HPDE6-E6E7 (cell line): ENCODE measurements around the gene IBA57.
A peak's percentile ranks its signal among the peaks of the same experiment; 100 is the strongest.
"Not testable (repeated sequence)": the region's sequence is repeated elsewhere in the genome, so short reads cannot be mapped to it uniquely, and the experiment has no call there.

Source experiments
- DNase-seq: peaks from one replicate; pipeline ENCODE4 v3.0.0; 2011; ENCODE audit warnings: missing footprints; ENCODE audit errors: extremely low spot score

The IBA57 gene

GRCh38 chr1:228212415-228212965 is 46.9 kb downstream of the IBA57 start:
- DNase-seq: no peak

- DNase-seq: peak; percentile 90
Measured at GRCh38 chr1:228212966-228213844, 47.6 kb downstream of the IBA57 start.

DNA sequence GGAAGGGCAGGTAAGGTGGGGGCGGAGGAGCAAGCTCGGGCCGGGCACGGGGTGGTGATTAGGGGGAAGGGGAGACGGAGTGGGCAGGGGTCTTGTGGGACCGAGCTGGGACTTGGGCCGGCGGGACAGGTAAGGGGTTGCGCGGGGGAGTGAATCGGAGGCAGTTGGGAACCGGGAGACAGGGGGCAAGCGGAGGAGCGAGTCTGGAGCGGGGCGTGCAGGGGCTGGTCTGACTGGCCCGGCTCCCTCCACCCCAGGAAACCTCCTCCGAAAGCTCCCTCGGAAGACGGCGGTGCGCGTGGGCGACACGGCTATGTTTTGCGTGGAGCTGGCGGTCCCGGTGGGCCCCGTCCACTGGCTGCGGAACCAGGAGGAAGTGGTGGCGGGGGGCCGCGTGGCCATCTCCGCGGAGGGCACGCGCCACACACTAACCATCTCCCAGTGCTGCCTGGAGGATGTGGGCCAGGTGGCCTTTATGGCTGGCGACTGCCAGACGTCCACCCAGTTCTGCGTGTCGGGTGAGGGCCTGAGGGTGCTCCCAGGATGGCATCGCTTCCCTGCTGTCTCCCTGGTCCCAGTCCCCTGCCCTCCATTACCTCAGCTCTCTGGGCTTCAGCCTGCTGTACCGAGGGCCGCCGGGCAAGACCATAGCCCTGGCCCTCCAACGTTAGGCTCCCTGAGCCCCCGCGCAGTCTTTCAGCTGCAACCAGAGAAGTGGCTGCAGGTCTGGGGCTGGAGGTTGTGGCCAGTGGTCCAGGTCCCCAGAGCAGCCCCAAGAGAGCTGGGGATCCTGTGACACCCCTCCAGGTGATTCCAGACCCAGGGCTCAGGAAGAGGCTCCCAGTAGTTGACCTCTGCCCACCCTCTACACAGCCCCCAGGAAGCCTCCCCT is 48.6 kb downstream of the IBA57 start:
- no peak for DNase-seq

DNA sequence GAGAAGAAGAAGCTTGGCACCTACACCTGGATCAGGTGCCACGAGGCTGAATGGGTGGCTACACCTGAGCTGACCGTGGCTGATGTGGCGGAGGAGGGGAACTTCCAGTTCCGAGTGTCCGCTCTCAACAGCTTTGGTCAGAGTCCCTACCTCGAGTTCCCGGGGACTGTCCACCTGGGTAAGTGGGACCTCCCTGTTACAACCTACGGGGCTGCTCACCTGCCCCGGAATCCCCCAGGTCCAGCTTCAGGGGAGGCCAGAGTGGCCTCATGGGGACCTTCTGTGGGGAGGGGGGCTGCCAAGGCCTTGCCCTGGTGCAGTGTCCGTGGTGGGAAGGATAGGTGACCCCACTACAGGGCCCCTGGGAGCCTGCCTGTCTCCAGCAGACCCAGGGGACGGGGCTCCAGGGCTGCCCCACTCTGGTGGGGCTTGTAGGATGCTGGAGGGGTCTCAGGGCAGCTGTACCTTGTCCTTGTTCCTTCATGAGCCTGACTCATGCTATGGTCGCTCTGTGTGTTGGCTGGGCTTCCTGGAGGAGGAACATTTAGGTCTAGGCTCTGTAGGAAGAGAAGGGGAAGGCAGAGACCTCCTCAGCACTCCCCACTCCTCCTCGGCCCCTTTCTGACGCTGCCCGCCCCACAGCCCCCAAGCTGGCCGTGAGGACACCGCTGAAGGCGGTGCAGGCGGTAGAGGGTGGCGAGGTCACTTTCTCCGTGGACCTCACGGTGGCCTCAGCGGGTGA is 49.5 kb downstream of the IBA57 start:
- DNase-seq: no peak

DNA sequence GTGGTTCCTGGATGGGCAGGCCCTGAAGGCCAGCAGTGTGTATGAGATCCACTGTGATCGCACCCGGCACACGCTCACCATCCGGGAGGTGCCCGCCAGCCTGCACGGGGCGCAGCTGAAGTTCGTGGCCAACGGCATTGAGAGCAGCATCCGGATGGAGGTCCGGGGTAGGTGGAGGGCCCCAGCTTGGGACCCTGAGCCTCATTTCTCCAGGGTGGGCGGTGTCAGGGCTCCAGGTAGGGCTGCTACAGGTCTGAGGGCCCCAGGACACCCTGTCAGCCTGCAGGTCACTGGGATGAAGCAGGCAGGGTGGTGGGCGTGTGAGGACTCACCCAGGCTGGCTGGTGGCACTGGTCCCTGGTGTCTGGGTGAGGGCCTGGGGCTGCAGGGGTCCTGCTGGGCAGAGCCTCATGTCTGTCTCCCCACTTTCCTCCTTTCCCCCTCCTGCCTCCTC is 50.1 kb downstream of the IBA57 start:
- no peak for DNase-seq

- no peak for DNase-seq
Measured at GRCh38 chr1:228216371-228217320, 51.0 kb downstream of the IBA57 start.

GRCh38 chr1:228217551-228218344 is 52.1 kb downstream of the IBA57 start:
- DNase-seq: no peak

GRCh38 chr1:228218513-228219244 is 53.1 kb downstream of the IBA57 start:
- DNase-seq: no peak

DNA sequence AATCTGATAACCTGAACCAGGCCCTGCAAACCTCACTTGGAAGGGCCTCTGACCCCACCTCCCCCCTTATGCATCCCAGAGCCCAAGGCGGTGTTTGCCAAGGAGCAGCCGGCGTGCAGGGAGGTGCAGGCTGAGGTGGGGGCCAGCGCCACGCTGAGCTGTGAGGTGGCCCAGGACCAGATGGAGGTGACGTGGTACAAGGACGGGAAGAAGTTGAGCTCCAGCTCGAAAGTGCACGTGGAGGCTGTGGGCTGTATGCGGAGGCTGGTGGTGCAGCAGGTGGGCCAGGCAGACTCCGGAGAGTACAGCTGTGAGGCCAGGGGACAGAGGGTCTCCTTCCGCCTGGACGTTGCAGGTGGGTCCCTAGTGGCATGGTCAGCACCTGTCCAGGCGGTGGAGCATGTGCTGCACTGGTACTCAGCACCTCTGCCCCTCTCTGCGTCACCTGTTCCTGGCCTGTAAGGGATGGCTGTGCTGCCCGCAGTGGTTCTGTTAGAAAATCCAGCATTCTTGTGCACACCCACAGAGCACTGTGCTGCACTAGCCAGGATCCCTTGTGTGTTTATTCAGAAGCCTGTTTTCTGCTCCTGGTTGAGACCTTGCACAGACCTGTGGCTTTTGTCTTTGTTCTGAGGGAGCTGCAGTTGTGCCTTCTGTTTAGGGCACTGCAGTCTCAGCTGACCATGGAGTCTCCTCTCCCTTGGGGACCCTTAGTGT is 53.8 kb downstream of the IBA57 start:
- no peak for DNase-seq

- DNase-seq: no peak
Measured at GRCh38 chr1:228219962-228220780, 54.6 kb downstream of the IBA57 start.

- not testable (repeated sequence) for DNase-seq
Measured at GRCh38 chr1:228221097-228221496, 55.5 kb downstream of the IBA57 start.

- no peak for DNase-seq
Measured at GRCh38 chr1:228222548-228222947, 56.9 kb downstream of the IBA57 start.

DNA sequence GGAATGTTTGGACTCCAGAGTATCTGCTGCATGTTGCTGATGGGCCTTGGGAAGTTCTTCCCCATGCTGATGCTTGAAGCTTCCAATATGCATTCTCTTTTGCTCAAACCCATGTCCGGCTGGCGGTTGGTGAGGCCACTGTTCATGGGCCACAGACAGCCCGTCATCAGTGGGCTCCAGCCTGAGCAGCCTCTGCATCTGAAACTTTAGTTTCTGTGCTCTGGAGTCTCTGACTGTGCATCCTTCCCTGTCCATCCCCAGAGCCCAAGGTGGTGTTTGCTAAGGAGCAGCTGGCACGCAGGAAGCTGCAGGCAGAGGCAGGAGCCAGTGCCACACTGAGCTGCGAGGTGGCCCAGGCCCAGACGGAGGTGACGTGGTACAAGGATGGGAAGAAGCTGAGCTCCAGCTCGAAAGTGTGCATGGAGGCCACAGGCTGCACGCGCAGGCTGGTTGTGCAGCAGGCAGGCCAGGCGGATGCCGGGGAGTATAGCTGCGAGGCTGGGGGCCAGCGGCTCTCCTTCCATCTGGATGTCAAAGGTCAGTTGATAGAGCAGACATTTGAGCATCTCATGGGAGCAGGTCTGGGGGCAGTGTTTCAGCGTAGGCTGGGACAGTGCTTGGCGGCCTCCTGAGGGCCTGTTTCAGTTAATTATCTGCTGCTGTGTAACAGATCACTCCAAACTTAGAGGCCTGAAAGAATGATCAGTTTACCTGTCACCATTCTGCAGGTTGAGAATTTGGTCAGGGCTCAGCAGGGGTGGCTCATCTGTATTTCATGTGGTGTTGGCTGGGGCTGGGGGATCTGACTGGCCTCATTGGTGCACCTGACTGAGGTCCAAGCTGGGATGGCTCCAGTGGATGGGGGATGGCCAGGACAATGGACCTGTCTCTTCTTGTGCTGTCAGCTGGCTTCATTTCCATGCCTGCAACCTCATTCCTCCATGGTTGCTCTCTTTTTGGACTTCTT is 58.9 kb downstream of the IBA57 start:
- DNase-seq: no peak

GRCh38 chr1:228225165-228225710 is 59.6 kb downstream of the IBA57 start:
- DNase-seq: no peak

DNA sequence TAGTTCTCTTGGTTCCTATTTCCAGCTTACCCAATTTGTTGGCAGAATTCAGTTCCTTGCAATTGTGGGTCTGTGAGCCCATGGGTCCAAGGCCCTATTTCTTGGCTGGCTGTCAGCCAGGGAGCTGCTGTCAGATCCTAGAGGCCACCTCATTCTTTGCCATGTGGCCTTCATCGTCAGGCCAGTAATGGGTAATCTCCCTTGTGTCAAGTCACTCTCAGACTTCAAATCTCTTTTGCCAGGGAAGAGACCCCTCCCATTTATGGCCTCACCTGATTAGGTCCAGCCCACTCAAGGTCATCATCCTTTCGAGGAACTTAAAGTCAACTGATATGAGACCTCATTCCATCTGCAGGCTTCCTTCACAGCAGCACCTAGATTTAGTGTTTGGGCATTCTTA is 60.1 kb downstream of the IBA57 start:
- DNase-seq: no peak
